GM21515 (cell line): ENCODE results near the gene ABHD16B.

ENCODE experiments used
- ATAC-seq: cut with Tn5 transposase; IDR thresholded peaks from one replicate; pipeline ENCODE4 v1.9.1; 2021; ENCODE audit not compliant: unreplicated experiment

ABHD16B gene

DNA sequence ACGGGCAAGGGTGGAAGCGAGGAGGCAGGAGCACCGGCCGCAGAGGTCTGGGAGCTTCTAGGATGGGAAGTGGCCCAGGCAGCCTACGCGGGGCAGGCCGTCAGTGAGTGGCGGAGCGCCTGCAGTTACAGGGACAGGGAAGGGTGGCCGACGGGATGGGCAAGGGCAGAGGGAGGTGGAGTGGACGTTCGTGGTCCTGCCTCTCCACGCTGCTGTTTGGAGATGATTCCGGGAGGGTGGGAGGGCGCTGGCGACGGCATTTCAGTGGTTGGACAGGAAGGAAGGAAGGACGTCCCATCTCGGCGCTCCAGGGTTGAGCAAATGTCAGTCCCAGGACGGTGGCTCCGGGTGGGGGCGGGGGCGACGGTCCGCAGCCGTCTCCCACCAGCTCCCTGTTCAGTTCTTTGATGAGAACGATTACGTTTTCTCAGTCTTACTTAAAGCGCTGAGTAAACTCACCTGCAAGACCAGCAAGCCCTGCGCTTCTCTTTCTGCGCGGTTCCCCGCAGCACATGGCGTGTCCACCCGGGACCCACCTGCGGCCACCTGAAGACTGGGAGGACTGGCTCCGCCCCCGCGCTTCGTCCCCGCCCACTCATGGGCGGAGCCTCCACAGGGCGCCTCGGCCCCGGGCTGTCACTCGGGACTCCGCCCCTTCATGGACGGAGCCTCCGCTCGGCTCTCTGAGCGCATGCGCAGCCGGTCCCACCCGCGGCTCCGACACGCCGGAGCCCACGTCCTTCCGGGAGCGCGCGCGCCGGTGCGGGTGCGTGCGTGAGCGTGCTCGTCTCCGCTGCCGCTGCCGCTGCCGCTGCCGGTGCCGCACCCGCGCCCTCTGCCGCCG is 33.3 kb downstream of the ABHD16B start, which contains the start of gene DNAJC5:
TSS of gene DNAJC5 (plus strand) at position 769 of the 844 bp plus-strand sequence. CDS start 33,220 bp downstream, outside the sequence.
- peak; percentile 72 for ATAC-seq

DNA sequence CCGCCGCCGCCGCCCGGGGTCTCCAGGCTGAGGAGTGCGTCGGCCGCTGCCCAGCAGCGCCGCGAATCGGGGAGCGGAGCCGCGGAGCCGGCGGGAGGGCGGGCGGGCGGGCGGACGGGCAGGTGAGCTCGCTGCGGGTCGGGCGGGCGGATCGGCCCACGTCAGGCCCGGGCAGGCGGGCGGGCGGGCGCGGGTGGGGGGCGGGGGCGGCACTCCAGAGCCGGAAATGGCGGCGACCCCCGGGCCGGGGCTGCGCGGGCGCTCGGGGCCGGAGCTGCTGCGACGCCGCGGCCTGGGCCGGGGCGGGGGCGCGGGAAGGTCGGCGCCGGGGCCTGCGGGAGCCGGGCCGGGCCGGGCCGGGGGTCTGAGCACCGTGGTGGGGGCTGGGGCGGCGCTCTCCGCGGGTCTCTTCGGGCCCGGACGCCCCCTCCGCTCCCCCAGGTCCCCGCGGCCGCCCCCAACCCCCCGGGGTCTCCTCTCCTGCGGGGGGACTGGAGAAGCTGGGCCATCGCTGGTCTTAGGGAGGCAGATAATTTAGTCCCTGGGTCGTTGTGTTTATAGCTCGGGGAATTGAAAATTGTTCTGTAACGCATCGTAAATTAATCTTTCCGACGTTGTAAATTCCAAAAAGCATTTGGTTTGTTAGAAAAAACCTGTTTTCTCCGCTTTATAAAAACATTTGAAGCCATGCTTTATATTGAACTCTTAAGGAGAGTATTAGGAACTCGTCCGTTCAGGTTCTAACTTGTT is 34.1 kb downstream of the ABHD16B start:
- no peak for ATAC-seq

DNA sequence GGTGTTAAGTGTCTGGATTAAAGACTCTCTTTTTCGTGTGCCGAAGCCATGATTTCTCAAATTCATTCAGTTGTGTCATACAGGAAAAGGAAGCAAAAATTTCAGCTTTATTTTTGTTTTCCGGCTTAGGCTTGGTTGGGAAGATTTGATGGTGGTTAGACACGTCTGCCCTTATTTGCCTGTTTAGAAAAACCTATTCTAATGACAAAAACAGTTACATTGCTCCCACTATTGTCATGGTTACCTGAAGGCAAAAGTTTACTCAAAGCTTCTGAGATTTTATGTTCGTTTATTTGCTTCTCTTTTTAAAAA is 34.6 kb downstream of the ABHD16B start:
- peak; percentile 1 for ATAC-seq

DNA sequence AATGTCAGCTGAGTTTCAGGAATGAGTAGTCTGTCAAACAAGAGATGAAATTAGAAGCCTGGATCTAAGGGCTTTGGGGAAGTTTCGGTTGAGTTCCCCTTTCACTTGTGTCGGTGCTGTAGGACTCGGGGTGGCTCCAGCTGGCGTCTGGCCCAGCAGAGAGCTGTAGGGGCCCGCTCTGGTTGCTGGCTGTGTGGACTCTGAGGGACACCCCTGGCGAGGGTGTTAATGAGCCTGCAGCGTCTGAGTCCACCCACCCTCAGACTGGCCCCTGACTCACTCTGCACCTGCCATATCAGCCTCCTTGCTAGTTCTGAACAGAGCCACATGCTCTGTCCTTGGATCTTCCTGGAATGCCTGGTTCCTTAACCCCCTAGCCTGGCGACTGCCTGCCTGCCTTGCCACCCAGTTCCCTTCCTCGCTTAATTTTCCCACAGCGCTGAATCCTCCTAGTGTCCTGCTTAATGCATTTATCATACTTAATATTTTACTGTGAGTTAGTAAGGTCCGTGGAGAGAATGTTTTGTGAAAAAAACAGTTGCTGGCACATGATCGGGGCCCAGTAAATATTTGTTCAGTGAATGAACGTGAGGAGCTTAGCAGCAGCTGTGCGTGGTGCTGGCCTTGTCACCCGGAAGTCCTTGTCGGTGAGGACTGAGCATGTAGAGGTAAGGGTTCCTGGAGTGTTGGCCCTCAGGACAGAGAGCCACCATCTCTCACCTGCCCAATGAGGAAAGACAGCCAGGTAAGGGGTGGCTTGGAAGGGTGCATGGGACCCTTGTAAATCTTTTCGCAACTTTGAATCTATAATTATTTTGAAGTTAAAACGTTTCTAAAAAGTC is 35.2 kb downstream of the ABHD16B start:
- peak; percentile 38 for ATAC-seq

DNA sequence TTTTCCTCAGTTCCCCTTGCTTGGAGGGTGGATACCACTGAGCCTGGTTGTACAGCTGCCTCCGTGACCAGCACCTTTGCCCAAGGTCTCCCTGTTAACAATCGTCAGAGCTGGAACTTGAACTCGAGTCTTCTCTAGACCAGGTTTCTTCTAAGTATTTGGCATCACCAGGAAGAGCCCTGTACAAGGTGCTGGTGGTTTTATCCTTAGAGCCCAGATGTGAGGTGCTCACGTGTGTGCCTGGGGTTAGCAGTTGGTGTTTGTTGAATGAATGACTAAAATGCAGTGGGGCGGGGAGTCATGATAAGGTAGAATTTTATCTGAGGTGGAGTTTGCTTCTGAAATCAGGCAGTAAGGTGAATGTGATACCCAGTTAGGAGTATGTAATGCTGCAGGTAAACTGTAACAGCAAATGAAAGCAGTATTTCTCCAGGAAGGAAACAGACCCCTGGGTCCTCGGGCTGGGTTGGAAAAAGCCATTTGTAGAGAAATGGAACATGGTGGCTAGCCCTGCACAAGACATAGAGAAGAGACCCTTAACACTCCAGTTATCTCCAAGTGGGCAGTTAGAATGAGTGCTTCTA is 36.8 kb downstream of the ABHD16B start:
- ATAC-seq = no peak

DNA sequence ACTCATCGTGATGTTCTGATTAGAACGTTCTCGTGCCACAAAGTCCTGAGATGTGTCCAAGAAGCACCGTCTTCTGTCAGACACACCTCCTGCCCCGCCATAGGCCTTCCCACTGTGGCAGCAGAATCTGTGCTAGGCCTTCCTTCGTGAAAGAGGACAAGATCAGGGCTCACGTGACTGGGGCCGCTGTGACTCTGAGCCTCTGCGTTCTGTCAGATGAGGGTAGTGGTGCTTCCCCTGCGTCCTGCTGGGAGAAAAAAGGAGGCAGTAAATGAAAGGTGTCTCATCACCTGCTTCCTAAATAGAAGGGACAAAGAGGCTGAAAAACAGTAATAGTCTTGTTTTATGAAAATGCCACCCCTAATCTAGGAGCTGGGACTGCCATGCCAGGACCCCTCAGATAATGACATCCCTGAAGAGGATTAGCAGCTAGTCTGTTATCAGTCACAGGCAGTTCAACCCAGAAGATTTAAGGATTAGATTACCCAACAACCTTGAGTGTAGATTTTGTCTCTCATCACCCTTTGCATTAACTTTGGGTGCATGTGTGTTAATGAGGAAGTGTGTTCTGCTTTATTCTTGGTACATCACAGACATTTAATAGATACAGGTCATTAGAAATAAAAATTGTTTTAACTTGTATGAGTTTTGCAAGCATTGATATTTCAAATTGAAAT is 37.7 kb downstream of the ABHD16B start:
- no peak for ATAC-seq

DNA sequence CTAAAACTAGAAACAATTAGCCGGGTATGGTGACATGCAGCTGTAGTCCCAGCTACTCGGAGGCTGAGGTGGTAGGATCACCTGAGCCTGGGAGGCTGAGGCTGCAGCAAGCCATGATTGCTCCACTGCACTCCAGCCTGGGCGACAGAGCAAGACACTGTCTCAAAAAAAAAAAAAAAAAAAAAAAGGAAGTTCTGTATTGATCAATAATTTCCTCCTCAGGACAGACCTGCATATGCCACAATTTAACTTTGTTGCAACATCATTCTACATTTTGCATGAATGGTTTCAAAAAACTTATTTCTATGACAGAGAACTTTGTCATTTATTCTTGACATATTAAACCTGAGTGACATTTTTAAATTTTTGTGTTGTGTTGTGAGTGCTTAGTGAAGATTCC is 39.1 kb downstream of the ABHD16B start:
- no peak for ATAC-seq

DNA sequence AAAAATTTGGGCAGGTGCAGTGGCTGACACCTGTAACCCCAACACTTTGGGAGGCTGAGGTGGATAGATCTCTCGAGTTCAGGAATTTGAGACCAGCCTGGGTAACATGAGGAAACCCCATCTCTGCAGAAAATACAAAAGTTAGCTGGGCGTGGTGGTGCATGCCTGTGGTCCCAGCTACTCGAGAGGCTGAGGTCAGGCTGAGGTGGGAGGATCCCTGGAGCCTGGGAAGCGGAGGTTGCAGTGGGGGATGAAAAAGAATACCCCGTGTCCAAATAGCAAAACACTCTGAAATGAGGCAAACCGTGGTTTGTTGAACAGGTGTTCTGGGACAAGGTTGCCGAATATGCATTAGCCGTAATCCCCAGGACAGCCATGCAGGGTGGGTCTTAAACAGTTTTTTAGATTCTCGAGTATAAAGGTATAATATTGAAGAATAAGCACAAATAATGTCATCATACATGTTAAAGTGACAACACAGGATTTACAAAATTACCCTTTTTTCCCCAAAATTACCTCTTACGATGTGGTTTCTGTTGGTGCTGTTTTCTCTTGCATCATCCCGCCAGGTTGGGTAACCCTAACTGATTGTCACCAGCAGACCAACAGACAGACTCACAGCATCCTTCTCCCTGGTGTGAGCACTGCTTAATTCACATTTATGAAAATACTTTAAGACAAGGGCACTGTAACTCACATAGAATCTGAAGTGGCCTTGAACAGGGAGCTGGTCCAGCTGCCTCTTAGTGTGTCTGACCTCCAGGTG is 42.7 kb downstream of the ABHD16B start:
- no peak for ATAC-seq

DNA sequence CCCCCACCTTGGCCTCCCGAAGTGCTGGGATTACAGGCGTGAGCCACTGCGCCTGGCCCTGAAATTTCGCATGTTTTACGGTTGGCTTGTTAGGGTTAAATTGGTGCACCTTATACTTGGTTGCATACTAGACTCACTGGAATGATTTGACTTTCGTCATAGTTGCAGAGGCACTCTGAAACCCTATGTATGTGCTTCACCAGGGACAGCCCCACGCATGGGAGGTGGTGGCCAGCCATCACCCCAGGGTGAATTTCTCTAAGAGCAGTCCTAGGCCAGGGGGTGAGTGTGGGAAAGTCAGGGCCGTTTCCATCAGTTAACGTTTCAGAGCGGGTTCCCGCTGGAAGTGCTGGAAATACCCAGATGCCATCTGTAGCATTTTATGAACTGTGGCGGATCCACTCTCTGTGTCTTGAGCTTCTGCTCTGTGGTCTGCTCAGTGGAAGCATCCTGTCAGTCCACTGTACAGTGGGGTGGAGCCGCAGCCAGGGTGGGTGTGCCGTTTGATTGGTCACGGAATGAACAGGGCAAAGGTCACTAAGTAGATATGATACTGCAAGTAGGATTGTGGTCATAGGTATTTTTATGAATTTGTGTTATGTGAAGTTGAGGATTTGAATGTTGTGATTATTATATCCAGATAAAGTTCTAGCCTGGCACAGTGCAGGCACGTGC is 46.8 kb downstream of the ABHD16B start:
- ATAC-seq = no peak

DNA sequence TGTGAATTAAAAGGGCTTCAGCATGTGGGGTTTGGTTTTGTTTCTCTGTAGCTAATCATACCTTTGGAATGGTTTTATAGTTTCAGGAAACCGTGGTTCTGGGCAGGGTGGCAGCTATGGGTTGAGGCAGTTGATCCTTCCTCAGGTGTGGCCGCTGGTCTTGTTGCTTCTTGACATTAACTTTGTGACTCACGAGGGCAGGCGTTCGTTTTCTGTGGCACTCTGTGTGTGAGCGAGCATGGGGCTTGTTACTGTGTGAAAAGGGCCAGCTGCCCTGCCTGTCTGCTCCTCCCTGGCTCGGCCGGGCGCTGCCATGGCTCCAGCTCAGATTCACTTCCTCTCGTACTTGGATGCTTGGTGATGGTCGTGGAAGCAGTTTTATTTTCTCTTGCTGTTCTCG is 49.9 kb downstream of the ABHD16B start:
- no peak for ATAC-seq
